ENCODE measurements around the gene WASHC2C.
"Not testable (repeated sequence)": the region's sequence is repeated elsewhere in the genome, so short reads cannot be mapped to it uniquely, and the experiment has no call there.

WASHC2C gene

GRCh38 chr10:45752210-45752609 lies 25.1 kb downstream of the WASHC2C start:
- H3K9me3 ChIP-seq (ENCODE audit: low read length); H3K27me3 ChIP-seq (ENCODE audit: insufficient read depth, low read length); H2AFZ ChIP-seq (ENCODE audit: low read depth, low read length); H3K36me3 ChIP-seq (ENCODE audit: insufficient read depth, low read length); H3K4me1 ChIP-seq (ENCODE audit: insufficient read depth, low read length); H3K4me3 ChIP-seq (ENCODE audit: low read length): not testable (repeated sequence)

GRCh38 chr10:45753979-45754495 lies 27.0 kb downstream of the WASHC2C start:
- H3K9me3 ChIP-seq (ENCODE audit: low read length); H3K4me3 ChIP-seq (ENCODE audit: low read length); H2AFZ ChIP-seq (ENCODE audit: low read depth, low read length); H3K36me3 ChIP-seq (ENCODE audit: insufficient read depth, low read length); H3K4me1 ChIP-seq (ENCODE audit: insufficient read depth, low read length); H3K27me3 ChIP-seq (ENCODE audit: insufficient read depth, low read length): not testable (repeated sequence)

DNA sequence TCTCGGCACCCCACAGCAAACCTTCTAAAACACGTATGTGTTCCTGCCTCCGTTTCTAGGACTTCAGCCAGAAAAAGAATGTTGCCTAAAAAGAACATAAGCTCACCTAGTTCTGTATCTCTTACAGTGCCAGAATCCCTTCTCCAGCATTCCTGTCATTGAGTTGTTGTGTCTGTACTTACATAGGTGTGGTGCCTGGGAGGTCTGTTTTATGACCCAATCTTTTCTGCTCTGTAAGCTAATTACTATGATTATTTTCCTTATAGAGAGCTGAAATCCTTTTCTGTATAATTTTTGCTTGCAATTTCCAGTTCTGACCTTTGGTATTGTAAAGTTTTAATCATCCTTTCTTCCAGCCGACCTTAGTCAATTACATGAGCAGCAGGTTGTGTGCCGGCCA lies 28.0 kb downstream of the WASHC2C start:
- H3K27me3 ChIP-seq (ENCODE audit: insufficient read depth, low read length); H3K36me3 ChIP-seq (ENCODE audit: insufficient read depth, low read length); H3K9me3 ChIP-seq (ENCODE audit: low read length); H2AFZ ChIP-seq (ENCODE audit: low read depth, low read length); H3K4me1 ChIP-seq (ENCODE audit: insufficient read depth, low read length); H3K4me3 ChIP-seq (ENCODE audit: low read length): not testable (repeated sequence)

- H3K4me3 ChIP-seq (ENCODE audit: low read length); H3K9me3 ChIP-seq (ENCODE audit: low read length); H3K4me1 ChIP-seq (ENCODE audit: insufficient read depth, low read length); H3K27me3 ChIP-seq (ENCODE audit: insufficient read depth, low read length); H3K36me3 ChIP-seq (ENCODE audit: insufficient read depth, low read length); H2AFZ ChIP-seq (ENCODE audit: low read depth, low read length): not testable (repeated sequence)
Measured at GRCh38 chr10:45756065-45756464, 29.0 kb downstream of the WASHC2C start.

GRCh38 chr10:45757661-45758396 lies 30.8 kb downstream of the WASHC2C start:
- H3K4me3 ChIP-seq (ENCODE audit: low read length); H3K9me3 ChIP-seq (ENCODE audit: low read length); H3K36me3 ChIP-seq (ENCODE audit: insufficient read depth, low read length); H3K27me3 ChIP-seq (ENCODE audit: insufficient read depth, low read length); H2AFZ ChIP-seq (ENCODE audit: low read depth, low read length); H3K4me1 ChIP-seq (ENCODE audit: insufficient read depth, low read length): not testable (repeated sequence)

DNA sequence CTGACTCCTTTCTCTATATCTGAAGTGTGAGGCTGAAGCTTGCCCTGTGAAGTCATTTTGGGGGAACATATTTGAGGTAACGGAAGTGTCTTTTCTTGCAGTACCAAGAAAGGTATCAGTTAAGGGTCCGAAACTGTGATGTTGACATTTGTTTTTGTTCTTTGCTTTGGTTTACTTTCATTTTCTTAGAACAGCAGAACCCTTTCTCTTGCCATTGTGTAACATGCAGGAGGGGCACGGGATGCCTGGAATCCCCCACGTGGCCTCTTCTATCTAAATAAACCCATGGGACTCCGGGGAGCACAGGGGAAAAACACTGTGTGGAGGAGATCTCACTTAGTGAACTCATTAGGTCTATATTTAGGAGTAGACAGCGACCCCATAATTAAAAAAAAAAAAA lies 34.6 kb downstream of the WASHC2C start:
- H3K4me1 ChIP-seq (ENCODE audit: insufficient read depth, low read length); H3K4me3 ChIP-seq (ENCODE audit: low read length); H2AFZ ChIP-seq (ENCODE audit: low read depth, low read length); H3K27me3 ChIP-seq (ENCODE audit: insufficient read depth, low read length); H3K36me3 ChIP-seq (ENCODE audit: insufficient read depth, low read length); H3K9me3 ChIP-seq (ENCODE audit: low read length): not testable (repeated sequence)

GRCh38 chr10:45763037-45763436 lies 36.0 kb downstream of the WASHC2C start:
- not testable (repeated sequence) for H3K36me3 ChIP-seq (ENCODE audit: insufficient read depth, low read length); H3K4me1 ChIP-seq (ENCODE audit: insufficient read depth, low read length); H3K27me3 ChIP-seq (ENCODE audit: insufficient read depth, low read length); H3K9me3 ChIP-seq (ENCODE audit: low read length); H3K4me3 ChIP-seq (ENCODE audit: low read length); H2AFZ ChIP-seq (ENCODE audit: low read depth, low read length)

GRCh38 chr10:45768334-45768733 lies 41.3 kb downstream of the WASHC2C start:
- H3K4me3 ChIP-seq (ENCODE audit: low read length); H3K36me3 ChIP-seq (ENCODE audit: insufficient read depth, low read length); H3K9me3 ChIP-seq (ENCODE audit: low read length); H3K27me3 ChIP-seq (ENCODE audit: insufficient read depth, low read length); H2AFZ ChIP-seq (ENCODE audit: low read depth, low read length); H3K4me1 ChIP-seq (ENCODE audit: insufficient read depth, low read length): not testable (repeated sequence)

- H3K9me3 ChIP-seq (ENCODE audit: low read length); H3K36me3 ChIP-seq (ENCODE audit: insufficient read depth, low read length); H3K4me3 ChIP-seq (ENCODE audit: low read length); H3K27me3 ChIP-seq (ENCODE audit: insufficient read depth, low read length); H2AFZ ChIP-seq (ENCODE audit: low read depth, low read length); H3K4me1 ChIP-seq (ENCODE audit: insufficient read depth, low read length): not testable (repeated sequence)
Measured at GRCh38 chr10:45771757-45772461, 44.8 kb downstream of the WASHC2C start.

DNA sequence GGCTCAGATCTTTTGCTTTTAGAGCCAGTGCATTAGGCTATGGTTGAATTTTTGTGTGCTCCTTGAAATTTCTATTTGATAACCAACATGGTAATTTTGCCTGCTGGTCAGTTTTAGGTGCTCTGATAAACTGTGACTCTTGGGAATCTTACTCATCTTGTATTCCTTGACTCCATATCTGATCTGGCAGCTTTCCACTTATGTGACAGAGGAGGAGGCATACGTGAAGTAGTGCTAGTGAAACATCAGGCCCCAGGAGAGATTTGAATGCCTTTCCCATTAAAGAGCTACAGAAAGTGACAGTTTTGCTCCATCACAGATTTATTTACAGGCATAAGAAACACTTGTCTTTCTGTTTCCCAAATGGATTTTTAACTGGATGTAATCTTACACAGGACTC lies 59.2 kb downstream of the WASHC2C start:
- H3K9me3 ChIP-seq (ENCODE audit: low read length); H2AFZ ChIP-seq (ENCODE audit: low read depth, low read length); H3K4me3 ChIP-seq (ENCODE audit: low read length); H3K4me1 ChIP-seq (ENCODE audit: insufficient read depth, low read length); H3K27me3 ChIP-seq (ENCODE audit: insufficient read depth, low read length): not testable (repeated sequence)
- peaks cover 11% of the 10 kb centered on the region for H3K36me3 ChIP-seq (ENCODE audit: insufficient read depth, low read length)

DNA sequence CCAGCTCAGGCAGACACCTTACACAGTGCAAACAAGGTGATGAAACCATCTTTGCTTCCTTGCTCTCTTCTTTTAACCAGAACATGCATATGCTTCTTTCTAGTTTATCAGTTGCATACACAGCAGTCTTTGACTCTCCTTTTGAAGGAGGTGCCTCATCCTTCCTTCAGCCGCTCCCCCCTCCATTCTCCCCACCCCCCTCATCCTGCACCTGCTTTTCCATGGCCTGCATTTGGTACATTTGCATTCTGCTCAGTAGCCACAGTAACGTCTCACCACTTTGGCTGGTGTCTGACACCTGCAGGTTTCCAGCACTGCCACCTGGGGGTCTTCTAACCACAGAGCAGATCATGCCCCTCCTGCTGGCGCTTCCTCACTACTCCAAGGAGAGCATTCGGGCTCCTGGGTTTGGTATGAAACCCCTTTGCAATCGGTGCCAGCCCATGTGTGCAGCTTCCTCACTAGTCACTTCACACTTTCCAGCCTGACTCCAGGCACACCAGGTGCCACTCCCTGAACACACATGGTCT lies 60.2 kb downstream of the WASHC2C start:
- H3K4me1 ChIP-seq (ENCODE audit: insufficient read depth, low read length); H2AFZ ChIP-seq (ENCODE audit: low read depth, low read length); H3K9me3 ChIP-seq (ENCODE audit: low read length); H3K4me3 ChIP-seq (ENCODE audit: low read length); H3K27me3 ChIP-seq (ENCODE audit: insufficient read depth, low read length): not testable (repeated sequence)
- H3K36me3 ChIP-seq (ENCODE audit: insufficient read depth, low read length) = peaks cover 11% of the 10 kb centered on the region

DNA sequence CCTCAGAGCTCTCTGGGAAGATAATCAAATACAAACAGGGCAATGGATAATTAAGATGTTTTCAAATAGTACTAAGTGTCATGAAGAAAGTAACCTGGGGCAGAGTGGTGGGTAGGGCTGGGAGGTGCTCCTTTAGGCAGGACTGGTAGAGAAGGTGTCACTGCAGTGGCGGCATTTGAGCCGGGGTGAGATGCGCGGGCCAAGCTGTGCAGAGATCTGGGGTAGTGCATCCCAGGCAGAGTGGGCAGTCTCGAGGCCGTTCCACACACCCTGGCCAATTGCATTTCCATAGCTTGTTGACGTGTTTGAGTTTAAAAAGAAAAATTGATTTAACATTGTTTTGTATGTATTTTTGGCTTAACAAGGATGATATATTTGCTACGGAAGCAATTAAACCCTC lies 62.9 kb downstream of the WASHC2C start:
- not testable (repeated sequence) for H2AFZ ChIP-seq (ENCODE audit: low read depth, low read length); H3K9me3 ChIP-seq (ENCODE audit: low read length); H3K27me3 ChIP-seq (ENCODE audit: insufficient read depth, low read length); H3K4me3 ChIP-seq (ENCODE audit: low read length); H3K4me1 ChIP-seq (ENCODE audit: insufficient read depth, low read length)
- H3K36me3 ChIP-seq (ENCODE audit: insufficient read depth, low read length) = peaks cover 11% of the 10 kb centered on the region

DNA sequence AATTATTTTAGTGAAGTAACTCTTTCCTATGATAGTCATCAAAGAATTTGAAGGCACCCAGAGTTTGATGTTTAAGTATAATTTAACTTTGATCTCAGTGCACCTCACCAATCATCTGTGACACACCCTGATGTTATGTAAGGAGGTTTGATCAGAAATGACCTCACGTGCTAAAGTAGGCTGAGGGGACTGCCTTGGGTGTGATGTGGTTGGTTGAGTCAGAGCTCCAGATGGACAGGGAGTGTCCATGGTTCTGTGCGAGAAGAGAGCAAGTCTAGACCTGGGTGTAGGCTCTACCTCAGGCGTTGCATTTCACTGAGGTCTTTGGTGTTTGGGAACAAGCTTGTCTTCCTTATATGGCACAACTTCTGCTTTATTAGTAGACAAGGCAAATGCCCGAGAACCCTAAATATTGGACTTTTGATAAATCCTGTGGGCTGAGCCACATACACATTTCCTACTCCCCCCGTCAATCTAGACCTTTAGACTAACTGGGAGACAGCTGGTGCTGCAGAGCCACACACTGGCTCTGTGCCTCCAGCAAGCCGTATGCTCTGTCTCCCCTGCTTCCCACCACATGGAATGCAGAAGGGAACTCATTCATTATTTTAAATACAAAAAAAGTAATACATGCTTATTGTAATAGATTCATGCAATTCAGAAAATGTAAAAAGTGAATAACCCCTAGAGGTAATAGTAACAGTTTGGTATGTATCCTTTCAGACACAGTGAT lies 63.8 kb downstream of the WASHC2C start:
- not testable (repeated sequence) for H2AFZ ChIP-seq (ENCODE audit: low read depth, low read length); H3K4me3 ChIP-seq (ENCODE audit: low read length); H3K4me1 ChIP-seq (ENCODE audit: insufficient read depth, low read length); H3K27me3 ChIP-seq (ENCODE audit: insufficient read depth, low read length); H3K9me3 ChIP-seq (ENCODE audit: low read length)
- peaks cover 11% of the 10 kb centered on the region for H3K36me3 ChIP-seq (ENCODE audit: insufficient read depth, low read length)
